ENCODE results near the gene MEGF8.

Gene MEGF8

DNA sequence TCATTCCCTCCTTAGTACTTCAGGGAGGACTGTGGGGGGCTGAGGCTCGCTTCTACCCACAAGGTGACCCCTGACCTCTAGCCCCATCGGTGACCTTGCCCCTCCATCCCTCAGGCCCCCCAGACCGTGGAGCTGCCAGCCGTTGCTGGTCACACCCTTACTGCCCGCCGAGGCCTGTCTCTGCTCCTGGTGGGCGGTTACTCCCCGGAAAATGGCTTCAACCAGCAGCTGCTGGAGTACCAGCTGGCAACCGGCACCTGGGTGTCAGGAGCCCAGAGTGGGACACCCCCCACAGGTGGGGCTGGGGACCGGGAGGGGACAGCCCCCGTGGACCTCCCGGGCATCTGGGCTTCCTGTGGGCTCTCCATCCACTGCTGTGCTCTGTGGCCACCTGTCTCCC lies 31.9 kb downstream of the MEGF8 start:
- no peak for DNase-seq

DNA sequence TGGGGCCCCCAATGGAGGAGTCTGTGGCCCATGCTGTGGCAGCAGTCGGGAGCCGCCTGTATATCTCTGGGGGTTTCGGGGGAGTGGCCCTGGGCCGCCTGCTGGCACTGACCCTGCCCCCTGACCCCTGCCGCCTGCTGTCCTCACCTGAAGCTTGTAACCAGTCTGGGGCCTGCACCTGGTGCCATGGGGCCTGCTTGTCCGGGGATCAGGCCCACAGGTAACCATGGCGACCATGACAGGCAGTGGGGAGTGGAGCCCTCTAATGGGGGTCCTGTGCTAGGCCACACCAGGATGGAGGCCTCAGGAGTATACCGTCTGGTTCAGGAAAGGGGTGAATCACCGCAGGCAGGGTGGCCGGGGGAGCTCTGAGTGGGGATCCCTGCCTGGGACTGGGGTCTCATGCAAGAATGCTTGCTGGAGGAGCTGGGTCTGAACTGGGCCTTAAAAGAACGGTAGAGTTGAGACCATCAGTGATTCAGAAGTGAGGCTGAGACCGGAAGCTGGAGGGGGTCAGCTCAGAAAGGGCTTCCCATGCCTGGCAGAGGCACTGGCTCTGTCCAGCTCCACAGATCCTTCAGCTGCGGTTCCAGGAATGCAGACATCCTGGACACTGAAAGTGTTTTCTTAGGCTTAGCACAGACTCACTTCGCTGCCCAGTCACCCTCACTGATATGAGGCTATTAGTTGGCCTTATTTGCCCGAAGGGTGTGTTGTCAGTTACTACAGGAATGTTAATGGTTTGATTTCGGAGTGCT lies 35.5 kb downstream of the MEGF8 start:
- no peak for DNase-seq

DNA sequence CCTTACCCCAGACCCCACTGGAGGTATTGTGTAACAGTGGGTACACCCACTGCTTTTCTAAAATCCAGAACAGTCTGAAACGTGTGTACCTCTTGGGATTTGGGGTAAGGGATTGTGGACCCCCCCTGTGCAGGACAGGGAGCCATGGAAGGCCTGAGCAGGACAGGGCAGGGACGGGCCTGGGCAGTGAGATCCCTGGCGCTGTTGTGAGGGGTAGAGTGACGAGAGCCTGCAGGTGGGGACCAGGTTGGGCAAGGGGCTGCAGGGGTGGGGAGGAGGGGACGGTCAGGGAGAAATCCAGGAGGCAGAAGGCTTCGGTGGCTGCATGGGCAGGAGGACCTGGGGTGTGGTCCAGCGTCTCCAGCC lies 36.1 kb downstream of the MEGF8 start:
- DNase-seq, result no peak

DNA sequence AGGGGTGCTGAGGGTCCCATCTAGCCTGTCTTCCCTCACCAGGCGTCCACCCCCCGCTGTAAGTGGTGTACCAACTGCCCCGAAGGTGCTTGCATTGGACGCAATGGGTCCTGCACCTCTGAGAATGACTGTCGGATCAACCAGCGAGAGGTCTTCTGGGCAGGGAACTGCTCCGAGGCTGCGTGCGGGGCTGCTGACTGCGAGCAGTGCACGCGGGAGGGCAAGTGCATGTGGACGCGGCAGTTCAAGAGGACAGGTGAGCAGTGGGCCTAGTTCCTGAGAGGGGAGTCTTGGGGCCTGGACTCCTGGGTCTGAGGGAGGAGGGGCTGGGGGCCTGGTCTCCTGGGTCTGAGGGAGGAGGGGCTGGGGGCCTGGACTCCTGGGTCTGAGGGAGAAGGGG lies 36.9 kb downstream of the MEGF8 start:
- no peak for DNase-seq

DNA sequence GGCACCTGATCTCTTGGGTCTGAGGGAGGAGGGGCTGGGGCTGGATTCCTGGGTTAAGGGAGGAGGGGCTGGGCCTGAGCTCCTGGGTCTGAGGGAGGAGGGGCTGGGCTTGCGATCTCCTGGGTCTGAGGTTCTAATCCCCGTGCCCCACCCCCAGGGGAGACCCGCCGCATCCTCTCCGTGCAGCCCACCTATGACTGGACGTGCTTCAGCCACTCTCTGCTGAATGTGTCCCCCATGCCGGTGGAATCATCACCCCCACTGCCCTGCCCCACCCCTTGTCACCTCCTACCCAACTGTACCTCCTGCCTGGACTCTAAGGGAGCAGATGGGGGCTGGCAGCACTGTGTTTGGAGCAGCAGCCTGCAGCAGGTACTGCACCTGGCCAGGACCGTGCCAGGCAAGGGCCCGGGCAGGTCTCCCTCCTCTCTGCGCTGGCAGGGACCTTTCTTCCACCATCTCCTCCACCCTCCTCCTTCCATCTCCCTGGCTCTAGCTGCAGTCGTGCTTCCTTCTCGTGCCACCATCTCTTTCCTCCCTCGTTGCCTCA lies 37.5 kb downstream of the MEGF8 start:
- no peak for DNase-seq

- DNase-seq, result peak; percentile 46
Observed at GRCh38 chr19:42363614-42364346, 38.3 kb downstream of the MEGF8 start.

- DNase-seq, result no peak
Observed at GRCh38 chr19:42366673-42367072, 41.2 kb downstream of the MEGF8 start.

- no peak for DNase-seq
Observed at GRCh38 chr19:42367929-42368328, 42.5 kb downstream of the MEGF8 start.

GRCh38 chr19:42368360-42368759 lies 42.9 kb downstream of the MEGF8 start:
- no peak for DNase-seq

- no peak for DNase-seq
Observed at GRCh38 chr19:42368765-42369164, 43.3 kb downstream of the MEGF8 start.

GRCh38 chr19:42369433-42370067 lies 44.1 kb downstream of the MEGF8 start:
- no peak for DNase-seq

DNA sequence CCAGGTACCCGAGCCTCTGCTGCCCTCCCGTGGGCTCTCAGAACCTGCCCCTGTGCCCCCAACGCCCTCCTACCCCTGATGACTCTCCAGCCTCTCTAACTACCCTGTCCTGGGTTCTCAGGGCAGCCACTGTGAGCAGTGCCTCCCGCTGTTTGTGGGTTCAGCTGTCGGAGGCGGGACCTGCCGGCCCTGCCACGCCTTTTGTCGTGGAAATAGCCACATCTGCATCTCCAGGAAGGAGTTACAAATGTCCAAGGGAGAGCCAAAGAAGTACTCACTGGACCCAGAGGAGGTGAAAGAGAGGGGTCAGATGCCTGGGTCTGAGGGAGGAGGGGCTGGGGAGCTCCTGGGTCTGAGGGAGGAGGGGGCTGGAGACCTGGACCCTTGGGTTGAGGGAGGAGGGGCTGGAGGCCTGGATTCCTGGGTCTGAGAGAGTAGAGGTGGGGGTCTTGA lies 44.7 kb downstream of the MEGF8 start:
- no peak for DNase-seq

DNA sequence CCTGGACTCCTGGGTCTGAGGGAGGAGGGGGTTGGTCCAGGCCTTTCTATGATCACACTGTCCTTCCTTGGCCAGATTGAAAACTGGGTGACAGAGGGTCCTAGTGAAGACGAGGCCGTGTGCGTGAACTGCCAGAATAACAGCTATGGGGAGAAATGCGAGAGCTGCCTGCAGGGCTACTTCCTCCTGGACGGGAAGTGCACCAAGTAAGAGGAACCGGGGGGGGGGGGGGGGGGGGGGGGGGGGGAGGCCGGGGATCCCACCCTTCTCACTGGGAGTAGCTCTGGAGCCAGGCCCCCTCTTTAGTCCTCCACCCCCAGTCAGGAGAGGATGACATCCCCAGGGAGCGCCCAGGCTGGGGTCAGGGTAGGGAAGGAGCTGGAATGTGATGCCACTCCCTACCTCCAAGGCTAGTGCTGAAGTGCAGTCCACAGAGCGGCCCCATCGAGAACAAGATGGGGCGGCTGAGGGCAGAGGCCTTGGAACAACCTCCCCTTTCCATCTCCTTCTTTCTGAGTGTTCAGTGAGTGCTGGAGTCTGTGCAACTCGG lies 45.3 kb downstream of the MEGF8 start:
- DNase-seq, result no peak

GRCh38 chr19:42374826-42375376 lies 49.5 kb downstream of the MEGF8 start:
- DNase-seq, result no peak

DNA sequence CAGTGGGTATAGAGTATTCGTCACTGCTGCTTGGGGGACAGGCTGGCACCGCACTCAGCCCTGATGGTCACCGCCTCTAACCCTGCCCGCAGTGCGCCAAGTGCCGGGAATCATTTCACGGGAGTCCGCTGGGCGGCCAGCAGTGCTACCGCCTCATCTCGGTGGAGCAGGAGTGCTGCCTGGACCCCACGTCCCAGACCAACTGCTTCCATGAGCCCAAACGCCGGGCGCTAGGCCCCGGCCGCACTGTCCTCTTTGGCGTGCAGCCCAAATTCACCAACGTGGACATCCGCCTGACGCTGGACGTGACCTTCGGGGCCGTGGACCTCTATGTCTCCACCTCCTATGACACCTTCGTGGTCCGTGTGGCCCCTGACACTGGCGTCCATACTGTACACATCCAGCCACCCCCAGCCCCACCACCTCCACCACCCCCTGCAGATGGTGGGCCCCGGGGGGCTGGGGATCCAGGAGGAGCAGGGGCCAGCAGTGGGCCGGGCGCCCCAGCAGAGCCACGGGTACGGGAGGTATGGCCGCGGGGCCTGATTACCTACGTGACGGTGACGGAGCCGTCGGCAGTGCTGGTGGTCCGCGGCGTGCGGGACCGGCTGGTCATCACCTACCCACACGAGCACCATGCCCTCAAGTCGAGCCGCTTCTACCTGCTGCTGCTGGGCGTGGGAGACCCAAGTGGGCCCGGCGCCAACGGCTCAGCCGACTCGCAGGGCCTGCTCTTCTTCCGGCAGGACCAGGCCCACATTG lies 50.2 kb downstream of the MEGF8 start:
- DNase-seq, result no peak

- DNase-seq, result no peak
Observed at GRCh38 chr19:42376177-42376555, 50.7 kb downstream of the MEGF8 start.

DNA sequence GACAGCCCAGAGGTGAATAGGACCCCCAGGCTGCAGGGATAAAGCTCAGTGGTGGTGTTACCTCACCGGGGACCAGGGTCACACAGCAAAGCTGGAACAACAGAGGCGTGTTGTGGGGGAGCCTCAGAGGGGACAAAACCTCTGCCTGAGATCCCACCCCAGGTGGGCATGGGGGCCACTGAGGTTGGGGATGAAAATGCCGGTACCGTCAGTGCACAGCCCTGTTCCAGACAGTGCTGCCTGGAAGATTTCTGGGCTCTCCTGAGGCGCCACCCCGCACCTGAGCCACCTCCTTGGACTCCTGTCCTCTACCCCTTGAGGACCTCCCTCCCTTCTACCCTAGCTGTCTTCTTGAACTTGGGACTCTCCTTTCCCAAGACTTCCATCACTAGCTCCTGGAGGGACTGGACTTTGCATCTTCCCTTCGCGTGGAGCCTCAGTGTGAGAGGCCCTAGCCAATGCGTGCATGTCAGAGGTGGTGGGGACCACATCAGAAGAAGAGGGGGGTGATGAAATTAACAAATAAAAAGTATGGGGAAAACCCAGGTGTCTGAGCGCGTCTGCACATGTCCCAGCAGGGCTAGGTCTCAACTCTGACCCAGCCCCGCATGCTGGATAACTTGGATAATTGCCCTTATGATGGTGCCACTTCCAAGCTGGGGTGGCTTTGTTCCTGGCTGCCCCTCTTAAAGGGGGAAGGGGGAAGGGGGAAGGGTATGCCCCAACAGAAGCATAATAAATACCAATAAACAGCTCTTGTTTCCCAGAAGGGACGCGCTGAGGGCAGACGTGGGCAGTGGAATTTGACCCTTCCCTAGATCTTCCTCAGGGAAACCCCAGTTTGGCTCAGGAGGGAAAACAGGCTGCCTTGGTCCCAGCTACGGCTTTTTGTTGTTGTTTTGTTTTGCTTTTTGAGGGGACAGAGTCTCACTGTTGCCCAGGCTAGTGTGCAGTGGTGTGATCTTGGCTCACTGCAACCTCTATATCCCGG lies 53.1 kb downstream of the MEGF8 start:
- no peak for DNase-seq

DNA sequence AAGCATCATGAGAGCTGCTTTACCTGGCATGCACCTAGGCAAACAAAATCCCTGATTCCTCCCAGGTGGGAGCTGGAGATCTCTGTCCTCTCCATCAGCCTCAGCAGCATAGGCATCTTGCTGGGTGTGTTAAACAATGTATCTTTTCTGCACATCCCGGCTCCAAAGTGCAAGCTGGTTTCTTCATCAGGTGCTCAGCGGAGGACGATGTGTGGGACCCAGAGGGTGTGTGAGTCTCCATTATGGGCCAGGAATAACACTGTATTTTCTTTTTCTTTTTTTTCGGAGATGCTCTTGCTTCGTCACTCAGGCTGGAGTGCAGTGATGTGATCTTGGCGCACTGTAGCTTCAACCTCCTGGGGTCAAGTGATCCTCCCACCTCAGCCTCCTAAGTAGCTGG lies 54.7 kb downstream of the MEGF8 start:
- DNase-seq, result no peak

GRCh38 chr19:42386974-42387707 lies 61.7 kb downstream of the MEGF8 start:
- peak; percentile 69 for DNase-seq

DNA sequence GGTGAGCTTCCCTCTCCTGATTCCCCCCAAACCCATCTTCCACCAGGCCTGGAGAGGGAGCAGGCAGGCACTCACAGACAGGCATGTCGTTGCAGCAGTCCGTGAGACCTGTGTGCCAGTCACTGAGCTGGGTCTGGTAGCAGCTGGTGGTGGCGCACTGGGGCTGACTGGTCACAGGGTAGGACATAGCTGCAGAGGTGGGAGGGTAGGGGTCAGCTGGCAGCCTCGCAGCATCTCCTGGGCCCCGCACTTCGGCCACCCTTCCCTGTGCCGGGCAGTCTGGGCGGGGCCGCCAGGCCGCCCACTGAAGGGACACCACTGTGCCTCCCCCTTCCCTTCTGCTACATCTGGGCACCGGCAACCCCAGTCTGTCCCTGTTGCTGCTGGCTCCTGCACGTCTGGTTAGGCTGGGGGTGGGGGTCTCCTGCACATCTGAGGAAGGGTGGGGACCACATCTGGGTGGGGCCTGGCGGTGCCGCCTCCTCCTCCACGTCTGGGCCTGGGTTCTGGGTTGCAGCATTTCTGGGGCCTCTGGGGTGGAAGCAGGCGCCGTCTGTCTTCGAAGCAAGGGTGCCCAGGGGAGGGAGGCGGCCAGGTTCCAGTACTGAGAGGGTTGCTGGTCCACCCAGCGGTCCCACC lies 63.5 kb downstream of the MEGF8 start:
- DNase-seq, result no peak

All from CD4-positive, alpha-beta T cell treated with Interferon gamma for 1 hour (primary cell).